Natural killer cell treated with Interleukin-12 subunit alpha and Interleukin-12 subunit beta and Interleukin-15 and Interleukin-18, amount 100 ng/mL, for 72 hours (primary cell): Measurements from ENCODE around the gene GOLGA2. TPM values are rescaled to one million over a fixed set of nuclear protein-coding genes. Genes with fewer than 3 reads are reported as not detected.

Experiments used
- ATAC-seq, 2 donors: fragments of 150-1000 bp; cut with Tn5 transposase in 1 of 2; sonication (Bioruptor Pico), chemical (Tn5 transposase) in 1 of 2; 2 replicates each; pipeline ENCODE4 v1.10.0; 2021
- DNase-seq: peaks from one replicate; pipeline ENCODE4 v3.0.0; 2022; ENCODE audit warnings: low spot score
- H3K27ac Mint-ChIP-seq, 2 donors: 1 replicate in 1 of 2; 2 replicates in 1 of 2; pipeline ENCODE4 v1.8.0; 2022; ENCODE audit warnings: mixed read lengths in 2 of 2, mild to moderate bottlenecking in 1 of 2, moderate library complexity in 1 of 2
- H3K27me3 Mint-ChIP-seq, 2 donors: 1 replicate in 1 of 2; 2 replicates in 1 of 2; pipeline ENCODE4 v1.8.0; 2022; ENCODE audit warnings: mixed read lengths in 2 of 2
- H3K36me3 Mint-ChIP-seq: one replicate; pipeline ENCODE4 v1.8.0; 2022; ENCODE audit warnings: mixed read lengths
- H3K4me1 Mint-ChIP-seq, 2 donors: 1 replicate in 1 of 2; 2 replicates in 1 of 2; pipeline ENCODE4 v1.8.0; 2022; ENCODE audit warnings: low read depth in 2 of 2, mixed read lengths in 2 of 2, mild to moderate bottlenecking in 1 of 2
- H3K4me3 Mint-ChIP-seq: one replicate; pipeline ENCODE4 v1.8.0; 2022; ENCODE audit warnings: mixed read lengths
- H3K9me3 Mint-ChIP-seq: 2 replicates; pipeline ENCODE4 v1.8.0; 2022; ENCODE audit warnings: mixed read lengths
- total RNA-seq, 2 donors: library from RNA; stranded (reverse); gene quantifications; one replicate each; pipeline ENCODE4 v1.2.3, GENCODE V29; 2022

Gene GOLGA2
- total RNA-seq, 2 donors from 2014 or later = 66.8 to 68.9 TPM

DNA sequence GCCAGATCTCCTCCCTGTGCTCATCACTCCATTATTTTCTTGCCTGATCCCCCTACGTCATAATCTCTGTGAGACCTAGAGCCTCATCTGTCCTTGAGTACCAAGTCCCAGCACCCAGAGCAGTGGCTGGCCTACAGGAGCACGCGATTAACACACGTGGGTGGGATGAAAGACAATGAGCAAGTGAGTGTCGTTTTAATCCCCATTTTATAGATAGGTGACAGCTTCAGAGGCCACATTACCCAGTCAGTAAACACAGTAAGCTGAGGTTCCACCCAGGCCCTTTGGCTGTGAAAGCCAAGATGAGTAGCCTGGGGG is 29.1 kb upstream of the GOLGA2 start:
- no peak overlapping the region for H3K4me3 Mint-ChIP-seq
- no peaks in the 10 kb centered on the region for H3K27me3 Mint-ChIP-seq
- ATAC-seq (no peak), DNase-seq (no peak)
- H3K36me3 Mint-ChIP-seq = no peaks in the 10 kb centered on the region
- H3K27ac Mint-ChIP-seq = no peak overlapping the region
- no peaks in the 10 kb centered on the region for H3K9me3 Mint-ChIP-seq
- H3K4me1 Mint-ChIP-seq = no peaks in the 10 kb centered on the region

DNA sequence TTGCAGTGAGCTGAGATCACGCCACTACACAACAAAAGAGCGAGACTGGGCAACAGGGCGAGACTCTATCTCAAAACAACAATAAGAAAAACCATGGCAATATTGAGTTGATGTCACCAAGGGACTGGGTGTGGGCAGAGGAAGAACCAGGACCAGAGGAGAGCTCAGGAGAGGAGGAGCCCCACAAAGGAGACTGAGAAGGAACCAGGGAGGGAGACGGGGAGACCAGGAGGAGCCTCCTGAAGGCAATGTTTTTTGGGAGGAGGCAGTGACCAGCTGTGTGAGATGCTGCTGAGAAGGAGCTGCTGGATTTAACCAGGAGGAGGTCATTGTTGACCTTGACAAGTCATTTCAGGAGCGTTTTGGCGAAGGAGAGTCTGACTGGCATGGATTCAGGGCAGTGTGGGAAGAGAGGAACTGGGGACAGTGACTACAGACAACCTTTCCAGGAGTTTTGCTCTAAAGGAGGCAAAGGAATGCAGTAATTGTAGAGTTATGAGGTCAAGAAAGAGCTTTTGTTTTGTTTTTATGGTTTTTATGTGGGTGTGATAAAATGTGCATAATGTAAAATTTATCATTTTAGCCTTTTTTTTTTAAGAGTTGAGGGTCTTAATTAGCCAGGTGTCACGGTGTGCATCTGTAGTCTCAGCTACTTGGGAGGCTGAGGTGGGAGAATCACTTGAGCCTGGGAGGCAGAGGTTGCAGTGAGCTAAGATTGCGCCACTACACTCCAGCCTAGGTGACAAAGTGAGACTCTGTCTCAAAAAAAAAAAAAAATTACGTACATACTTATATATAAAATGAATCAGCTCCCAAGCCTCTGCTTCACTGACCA is 28.5 kb upstream of the GOLGA2 start:
- ATAC-seq (no peak), DNase-seq (no peak)
- H3K4me1 Mint-ChIP-seq = no peaks in the 10 kb centered on the region
- no peaks in the 10 kb centered on the region for H3K36me3 Mint-ChIP-seq
- no peaks in the 10 kb centered on the region for H3K27me3 Mint-ChIP-seq
- H3K9me3 Mint-ChIP-seq = no peaks in the 10 kb centered on the region
- no peak overlapping the region for H3K4me3 Mint-ChIP-seq
- H3K27ac Mint-ChIP-seq = no peak overlapping the region

DNA sequence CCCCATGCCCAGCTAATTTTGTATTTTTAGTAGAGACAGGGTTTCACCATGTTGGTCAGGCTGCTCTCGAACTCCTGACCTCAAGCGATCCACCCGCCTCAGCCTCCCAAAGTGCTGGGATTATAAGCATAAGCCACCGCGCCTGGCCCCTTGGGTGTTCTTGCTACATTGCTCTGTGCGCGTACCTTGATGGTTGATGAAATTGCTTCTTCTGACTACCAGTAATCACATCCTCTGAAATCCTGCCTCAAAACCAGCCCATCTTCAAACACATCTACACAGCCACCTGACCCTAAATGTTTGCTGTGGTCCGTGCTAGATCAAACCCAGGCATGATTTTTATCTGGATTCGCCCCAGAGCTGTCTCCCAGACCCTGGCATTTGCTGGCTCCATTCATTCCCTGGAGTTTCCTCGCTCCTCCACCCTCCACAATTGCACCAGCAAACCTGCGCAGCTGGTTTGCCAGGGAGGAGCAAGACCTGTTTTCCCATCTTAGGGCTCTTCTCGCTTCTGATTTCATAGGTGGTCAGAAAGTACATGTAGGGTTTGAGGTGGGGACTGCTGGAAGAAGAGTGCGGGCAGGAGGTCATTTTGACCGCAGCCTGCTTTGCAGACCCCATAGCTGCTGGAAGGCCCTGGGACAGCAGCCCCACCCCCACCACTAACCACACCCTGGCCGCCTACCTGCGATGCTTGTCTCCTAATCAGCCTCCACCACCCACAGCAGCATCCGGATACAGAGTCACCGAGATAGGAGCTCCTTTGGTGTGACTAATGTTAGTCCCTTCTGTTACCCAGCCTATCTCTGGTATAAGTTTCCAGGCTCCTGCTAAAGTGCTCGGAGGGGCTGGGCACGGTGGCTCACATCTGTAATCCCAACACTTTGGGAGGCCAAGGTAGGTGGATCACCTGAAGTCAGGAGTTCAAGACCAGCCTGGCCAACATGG is 23.0 kb upstream of the GOLGA2 start:
- Mint-ChIP-seq H3K27me3 (no peaks in the 10 kb centered on the region), H3K36me3 (no peaks in the 10 kb centered on the region), H3K4me3 (no peak overlapping the region), H3K9me3 (no peaks in the 10 kb centered on the region), H3K4me1 (peaks cover 0 to 3% of the 10 kb centered on the region in 2 donors), H3K27ac (no peak overlapping the region)
- DNase-seq = no peak
- no peak for ATAC-seq

DNA sequence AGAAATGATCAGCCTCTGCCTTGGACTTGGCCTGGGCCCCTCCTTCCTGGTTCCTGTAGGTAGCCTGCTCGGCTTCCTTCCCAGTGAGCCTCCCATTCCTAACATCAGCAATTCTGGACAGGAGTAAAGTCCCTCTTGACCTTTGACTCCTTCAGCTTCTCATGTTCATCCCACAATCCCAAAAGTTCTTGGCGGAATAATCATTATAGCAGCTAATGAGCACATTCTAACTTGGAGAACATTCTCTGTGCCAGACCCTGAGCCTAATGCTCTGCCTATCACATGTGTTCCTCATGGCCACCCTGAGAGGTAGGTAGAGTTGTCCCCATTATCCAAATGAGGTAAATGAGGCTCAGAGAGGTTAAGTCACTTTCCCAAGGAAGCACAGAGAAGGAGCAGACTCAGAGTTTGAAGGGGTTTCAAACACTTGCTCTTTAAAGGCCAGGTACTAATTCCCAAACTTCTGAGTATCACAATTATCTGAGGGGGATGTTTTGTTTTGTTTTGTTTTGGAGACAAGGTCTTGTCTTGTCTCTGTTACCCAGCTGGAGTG is 21.5 kb upstream of the GOLGA2 start:
- H3K9me3 Mint-ChIP-seq = no peaks in the 10 kb centered on the region
- no peaks in the 10 kb centered on the region for H3K27me3 Mint-ChIP-seq
- H3K27ac Mint-ChIP-seq = no peak overlapping the region
- no peak for ATAC-seq
- H3K4me3 Mint-ChIP-seq = no peak overlapping the region
- DNase-seq = no peak
- H3K36me3 Mint-ChIP-seq = no peaks in the 10 kb centered on the region
- peaks cover 0 to 3% of the 10 kb centered on the region in 2 donors for H3K4me1 Mint-ChIP-seq

DNA sequence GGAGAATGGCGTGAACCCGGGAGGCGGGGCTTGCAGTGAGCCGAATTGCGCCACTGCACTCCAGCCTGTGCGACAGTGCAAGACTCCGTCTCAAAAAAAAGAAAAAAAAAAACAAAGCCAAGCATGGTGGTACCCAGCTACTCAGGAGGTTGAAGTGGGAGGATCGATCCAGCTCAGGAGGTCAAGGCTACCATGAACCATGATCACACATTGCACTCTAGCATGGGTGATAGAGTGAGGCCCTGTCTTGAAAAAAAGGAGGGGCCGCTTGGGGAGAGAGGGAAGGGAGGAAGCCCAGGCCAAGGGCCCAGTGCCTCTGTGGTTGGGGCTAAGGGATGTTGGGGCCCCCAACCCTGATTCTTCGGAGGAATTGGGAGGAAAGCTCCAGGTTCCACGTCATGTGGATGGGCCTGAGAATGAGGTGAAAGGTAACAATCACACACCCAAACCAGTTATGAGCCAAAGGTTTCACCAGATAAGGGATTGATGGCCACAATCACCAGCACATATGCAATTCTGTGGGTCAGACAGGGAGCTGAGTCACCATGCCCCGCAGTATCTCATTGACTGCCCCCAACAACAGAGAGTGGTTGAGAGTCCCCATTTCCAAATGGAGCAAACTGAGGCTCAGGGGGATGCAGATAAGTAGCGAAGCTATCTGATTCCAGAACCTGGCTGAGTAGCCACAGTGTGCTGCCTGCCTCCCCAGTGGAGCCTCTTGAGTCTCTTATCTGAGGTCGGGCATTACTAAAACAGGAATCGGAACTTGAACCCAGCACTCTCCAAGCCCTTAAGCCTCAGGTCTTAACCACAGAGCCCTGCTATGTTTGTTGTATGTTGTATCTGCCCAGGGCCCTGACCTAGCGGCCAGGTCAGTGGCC is 20.8 kb upstream of the GOLGA2 start:
- no peaks in the 10 kb centered on the region for H3K9me3 Mint-ChIP-seq
- H3K4me1 Mint-ChIP-seq = peaks cover 0 to 3% of the 10 kb centered on the region in 2 donors
- no peaks in the 10 kb centered on the region for H3K27me3 Mint-ChIP-seq
- no peak overlapping the region for H3K4me3 Mint-ChIP-seq
- no peak for DNase-seq
- H3K36me3 Mint-ChIP-seq = no peaks in the 10 kb centered on the region
- ATAC-seq = no peak
- H3K27ac Mint-ChIP-seq = no peak overlapping the region

DNA sequence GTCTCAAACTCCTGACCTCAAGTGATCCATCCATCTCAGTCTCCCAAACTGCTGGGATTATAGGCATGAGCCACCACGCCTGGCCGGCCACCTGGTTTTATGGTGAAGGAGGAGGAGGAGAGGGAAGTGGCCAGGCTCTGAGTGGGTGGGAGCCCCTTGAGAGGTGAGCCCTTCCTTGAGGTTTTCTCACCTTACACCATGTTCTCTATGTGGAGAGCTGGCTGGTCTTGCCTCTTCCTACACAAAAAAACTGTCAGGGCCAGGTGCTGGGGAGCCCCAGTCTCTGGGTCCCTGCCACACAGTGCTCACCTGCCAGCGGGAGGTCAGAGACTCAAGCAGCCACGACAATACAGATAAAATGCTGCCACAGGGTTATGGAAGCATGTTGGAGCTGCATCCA is 18.3 kb upstream of the GOLGA2 start:
- DNase-seq = no peak
- H3K27me3 Mint-ChIP-seq = no peaks in the 10 kb centered on the region
- ATAC-seq = no peak
- H3K9me3 Mint-ChIP-seq = no peaks in the 10 kb centered on the region
- H3K36me3 Mint-ChIP-seq = no peaks in the 10 kb centered on the region
- H3K4me3 Mint-ChIP-seq = no peak overlapping the region
- H3K4me1 Mint-ChIP-seq = peaks cover 0 to 3% of the 10 kb centered on the region in 2 donors
- no peak overlapping the region for H3K27ac Mint-ChIP-seq

DNA sequence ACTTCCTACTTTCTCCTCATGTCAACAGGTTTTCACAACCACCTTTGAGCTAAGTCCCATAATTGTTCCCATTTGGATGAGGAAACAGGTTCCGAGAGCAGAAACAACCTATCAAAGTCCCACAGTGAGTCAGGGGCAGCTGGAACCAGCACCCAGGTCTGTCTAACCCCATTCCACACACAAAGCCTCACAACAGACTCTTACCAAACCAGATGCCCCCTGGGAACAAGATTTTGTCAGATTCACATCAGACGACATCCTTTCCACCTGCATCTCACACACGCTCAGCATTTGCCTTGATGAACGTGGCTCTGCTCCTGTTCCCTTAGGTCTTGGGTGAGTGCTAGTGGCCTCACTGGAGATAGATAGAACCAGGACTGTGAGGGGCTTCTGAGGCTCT is 17.3 kb upstream of the GOLGA2 start:
- DNase-seq (no peak), ATAC-seq (no peak)
- peaks cover 0 to 3% of the 10 kb centered on the region in 2 donors for H3K4me1 Mint-ChIP-seq
- no peaks in the 10 kb centered on the region for H3K36me3 Mint-ChIP-seq
- no peaks in the 10 kb centered on the region for H3K9me3 Mint-ChIP-seq
- no peak overlapping the region for H3K4me3 Mint-ChIP-seq
- no peak overlapping the region for H3K27ac Mint-ChIP-seq
- no peaks in the 10 kb centered on the region for H3K27me3 Mint-ChIP-seq

DNA sequence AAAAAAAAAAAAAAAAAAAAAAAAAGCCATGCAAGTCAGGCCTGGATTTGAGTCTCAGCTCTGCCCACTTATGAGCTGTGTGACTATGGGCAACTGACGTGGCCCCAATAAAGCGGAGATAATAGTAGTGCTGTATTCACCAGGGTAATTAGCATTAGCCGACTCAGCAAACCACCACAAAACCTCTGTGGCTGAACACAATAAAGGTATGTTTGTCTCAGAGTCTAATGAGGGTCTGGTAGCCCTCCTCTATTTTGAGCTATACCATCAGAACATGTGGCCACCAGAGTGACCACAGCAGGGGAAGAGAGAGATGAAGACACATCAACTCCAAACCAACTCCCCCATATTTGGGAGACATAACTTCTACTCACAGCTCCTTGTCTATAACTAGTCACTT is 16.2 kb upstream of the GOLGA2 start:
- no peaks in the 10 kb centered on the region for H3K36me3 Mint-ChIP-seq
- peaks cover 0 to 7% of the 10 kb centered on the region in 2 donors for H3K4me1 Mint-ChIP-seq
- ATAC-seq = no peak
- no peak overlapping the region for H3K4me3 Mint-ChIP-seq
- H3K9me3 Mint-ChIP-seq = no peaks in the 10 kb centered on the region
- DNase-seq = no peak
- no peak overlapping the region for H3K27ac Mint-ChIP-seq
- no peaks in the 10 kb centered on the region for H3K27me3 Mint-ChIP-seq

DNA sequence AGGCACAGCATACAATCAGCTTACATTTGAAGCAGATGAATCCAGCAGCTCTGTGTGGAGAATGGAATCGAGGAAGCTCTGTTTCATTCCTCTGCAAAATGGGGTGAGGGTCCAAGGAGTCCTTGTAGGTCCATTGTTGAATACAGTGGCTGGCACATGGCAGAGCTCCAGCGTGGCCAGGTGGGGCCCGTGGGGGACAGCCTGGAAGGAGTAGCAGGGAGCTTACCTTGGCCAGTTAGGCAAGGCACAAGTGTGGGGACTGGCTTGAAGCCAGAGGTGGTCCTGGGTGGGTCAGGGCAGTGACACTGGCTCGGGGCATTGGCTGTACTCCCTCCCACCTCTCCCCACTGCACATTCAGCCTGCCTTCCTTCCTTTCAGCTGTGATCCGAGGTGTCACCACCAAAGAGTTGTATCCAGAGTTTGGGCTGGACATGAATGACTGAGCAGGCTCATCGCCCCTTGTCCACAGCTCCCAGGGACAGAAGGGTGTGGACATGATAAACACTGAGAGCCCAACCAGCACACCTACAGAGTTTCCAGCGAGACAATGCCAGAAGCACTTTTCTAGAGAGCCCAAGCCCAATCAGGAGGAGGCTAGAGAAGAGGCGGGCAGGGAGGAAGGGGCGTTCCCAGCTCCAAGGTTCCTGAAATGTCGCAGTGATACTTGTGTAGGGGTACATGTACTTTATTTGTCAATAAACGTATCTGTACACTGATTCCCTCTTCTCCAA is 12.6 kb upstream of the GOLGA2 start:
- no peak for DNase-seq
- no peak overlapping the region for H3K27ac Mint-ChIP-seq
- no peaks in the 10 kb centered on the region for H3K36me3 Mint-ChIP-seq
- no peak overlapping the region for H3K4me3 Mint-ChIP-seq
- no peaks in the 10 kb centered on the region for H3K27me3 Mint-ChIP-seq
- H3K4me1 Mint-ChIP-seq = peaks cover 0 to 4% of the 10 kb centered on the region in 2 donors
- ATAC-seq = peak in 1 of 2 donors; percentile 48
- no peaks in the 10 kb centered on the region for H3K9me3 Mint-ChIP-seq

DNA sequence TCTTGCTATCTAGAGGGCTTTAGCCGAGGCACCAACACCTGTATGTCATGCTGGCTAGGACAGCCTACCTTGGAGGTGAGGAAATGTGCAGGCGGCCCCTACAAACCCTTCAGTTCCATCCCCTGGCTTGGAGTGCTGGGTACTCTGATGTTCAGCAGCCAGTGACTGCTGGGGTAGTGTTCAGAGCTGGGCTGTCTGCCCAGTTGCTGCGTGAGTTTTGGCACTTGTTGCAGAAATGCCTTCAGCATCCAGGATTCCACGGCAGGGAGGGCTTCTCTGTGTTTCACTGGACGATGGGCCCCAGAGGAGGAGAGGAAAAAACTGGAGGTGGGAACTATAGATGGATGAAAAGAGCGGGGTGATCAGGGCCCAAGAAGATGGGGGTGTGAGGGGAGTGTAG is 10.6 kb upstream of the GOLGA2 start:
- H3K27me3 Mint-ChIP-seq = no peaks in the 10 kb centered on the region
- ATAC-seq (no peak), DNase-seq (no peak)
- no peak overlapping the region for H3K4me3 Mint-ChIP-seq
- H3K36me3 Mint-ChIP-seq = no peaks in the 10 kb centered on the region
- H3K27ac Mint-ChIP-seq = no peak overlapping the region
- H3K9me3 Mint-ChIP-seq = no peaks in the 10 kb centered on the region
- peaks cover 0 to 4% of the 10 kb centered on the region in 2 donors for H3K4me1 Mint-ChIP-seq

DNA sequence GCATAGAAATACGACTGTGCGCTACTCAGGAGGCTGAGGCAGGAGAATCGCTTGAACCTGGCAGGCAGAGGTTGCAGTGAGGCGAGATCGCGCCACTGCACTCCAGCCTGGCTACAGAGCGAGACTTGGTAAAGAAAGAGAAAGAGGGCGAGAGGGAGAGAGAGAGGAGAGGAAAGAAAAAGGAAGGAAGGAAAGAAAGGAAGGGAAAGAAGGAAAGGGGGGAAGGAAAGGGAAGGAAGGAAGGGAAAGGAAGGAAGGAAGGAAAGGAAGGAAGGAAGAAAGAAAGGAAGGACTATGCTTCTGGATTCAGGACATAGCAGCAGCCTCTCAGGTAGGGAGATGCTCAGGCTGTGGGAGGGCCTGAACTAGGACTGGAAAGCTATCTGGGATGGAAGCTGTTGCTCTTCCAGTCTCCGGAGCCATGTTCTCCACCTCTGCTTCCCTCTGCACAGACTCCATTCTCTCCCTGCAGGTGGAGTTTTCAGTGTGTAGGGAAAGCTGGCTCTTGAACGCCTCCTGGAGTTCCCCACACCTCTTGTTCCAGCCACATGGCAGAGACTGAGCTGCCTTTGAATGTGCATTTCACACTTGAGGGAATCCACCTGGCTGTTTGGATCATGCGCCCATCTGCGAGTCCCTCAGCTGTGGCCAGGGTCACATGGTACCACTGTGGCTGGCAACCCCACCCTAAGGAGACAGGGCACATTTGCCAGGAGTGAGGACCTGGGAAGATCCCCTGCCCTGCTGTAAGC is 9.4 kb upstream of the GOLGA2 start:
- H3K27me3 Mint-ChIP-seq = no peaks in the 10 kb centered on the region
- H3K36me3 Mint-ChIP-seq = no peaks in the 10 kb centered on the region
- ATAC-seq (no peak), DNase-seq (no peak)
- no peaks in the 10 kb centered on the region for H3K9me3 Mint-ChIP-seq
- no peak overlapping the region for H3K27ac Mint-ChIP-seq
- H3K4me1 Mint-ChIP-seq = peaks cover 0 to 5% of the 10 kb centered on the region in 2 donors
- H3K4me3 Mint-ChIP-seq = no peak overlapping the region

DNA sequence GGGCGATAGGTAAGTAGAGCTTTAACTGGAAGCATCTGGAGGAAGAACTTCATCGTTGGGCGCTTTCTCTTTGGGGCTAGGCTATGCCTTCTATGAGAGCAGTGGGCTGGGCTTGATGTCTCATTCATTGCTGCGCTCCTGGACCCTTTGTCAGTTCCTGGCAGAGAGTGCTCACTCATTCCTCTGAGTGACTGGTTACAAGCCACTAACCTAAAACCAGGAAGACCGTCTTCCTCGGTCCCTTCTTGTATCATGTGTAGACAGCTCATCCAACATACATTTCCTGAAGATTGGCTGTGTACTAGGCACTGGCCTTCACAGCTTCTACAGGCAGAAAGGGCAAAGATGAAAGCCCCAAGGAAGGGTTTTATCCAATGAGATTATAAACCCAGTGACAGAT is 6.7 kb upstream of the GOLGA2 start:
- Mint-ChIP-seq H3K4me1 (peaks cover 0 to 4% of the 10 kb centered on the region in 2 donors), H3K27me3 (no peaks in the 10 kb centered on the region), H3K4me3 (no peak overlapping the region), H3K9me3 (no peaks in the 10 kb centered on the region), H3K36me3 (no peaks in the 10 kb centered on the region), H3K27ac (no peak overlapping the region)
- ATAC-seq (no peak), DNase-seq (no peak)
